ENCODE data around the gene GLIS1. TPM values are rescaled to one million over a fixed set of nuclear protein-coding genes. Genes with fewer than 3 reads are reported as not detected.

Gene GLIS1
- total RNA-seq, 2 experiments from 2014 or later, result not detected

DNA sequence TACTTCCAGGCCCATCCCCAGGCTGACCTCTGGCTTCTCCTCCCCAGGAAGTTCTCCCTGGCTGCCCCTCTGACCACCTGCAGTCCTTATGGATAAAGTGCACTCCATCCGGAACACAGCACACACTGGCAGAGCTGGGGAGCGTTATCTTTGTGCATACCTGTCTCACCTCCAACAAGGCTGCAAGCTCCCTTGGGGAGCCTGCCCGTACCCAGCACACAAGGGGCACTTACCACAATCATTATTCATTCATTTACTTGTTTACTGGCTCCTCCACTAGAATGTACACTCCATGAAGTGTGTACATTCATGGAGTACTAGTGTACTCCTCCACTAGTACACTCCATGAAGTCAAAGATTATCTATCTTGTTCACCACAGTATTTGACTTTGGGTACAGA is 30.3 kb downstream of the GLIS1 start:
- Mint-ChIP-seq H3K27me3 (no peaks in the 10 kb centered on the region), H3K27ac (no peak overlapping the region), H3K4me1 (ENCODE audit: low read depth) (no peaks in the 10 kb centered on the region), H3K36me3 (ENCODE audit: low read depth) (no peaks in the 10 kb centered on the region), H3K4me3 (no peak overlapping the region), H3K9me3 (no peaks in the 10 kb centered on the region)
- POLR2A ChIA-PET, result no interaction called here
- ATAC-seq (no peak), DNase-seq (no peak)
- intact Hi-C loops (cut with micrococcal nuclease), result no loop called here
- TF ChIP-seq CTCF (IDR thresholded peaks at IDR 0.05), result no peak
- CTCF ChIA-PET, result no interaction called here

- DNase-seq (no peak), ATAC-seq (no peak)
- H3K4me3 Mint-ChIP-seq, result no peak overlapping the region
- POLR2A ChIA-PET, result no interaction called here
- no peak for TF ChIP-seq CTCF (IDR thresholded peaks at IDR 0.05)
- intact Hi-C loops (cut with micrococcal nuclease), result no loop called here
- CTCF ChIA-PET, result no interaction called here
- no peaks in the 10 kb centered on the region for H3K36me3 Mint-ChIP-seq (ENCODE audit: low read depth)
- no peaks in the 10 kb centered on the region for H3K27me3 Mint-ChIP-seq
- H3K27ac Mint-ChIP-seq, result no peak overlapping the region
- no peaks in the 10 kb centered on the region for H3K4me1 Mint-ChIP-seq (ENCODE audit: low read depth)
- no peaks in the 10 kb centered on the region for H3K9me3 Mint-ChIP-seq
Measured at GRCh38 chr1:53706356-53706755, 32.6 kb downstream of the GLIS1 start.

DNA sequence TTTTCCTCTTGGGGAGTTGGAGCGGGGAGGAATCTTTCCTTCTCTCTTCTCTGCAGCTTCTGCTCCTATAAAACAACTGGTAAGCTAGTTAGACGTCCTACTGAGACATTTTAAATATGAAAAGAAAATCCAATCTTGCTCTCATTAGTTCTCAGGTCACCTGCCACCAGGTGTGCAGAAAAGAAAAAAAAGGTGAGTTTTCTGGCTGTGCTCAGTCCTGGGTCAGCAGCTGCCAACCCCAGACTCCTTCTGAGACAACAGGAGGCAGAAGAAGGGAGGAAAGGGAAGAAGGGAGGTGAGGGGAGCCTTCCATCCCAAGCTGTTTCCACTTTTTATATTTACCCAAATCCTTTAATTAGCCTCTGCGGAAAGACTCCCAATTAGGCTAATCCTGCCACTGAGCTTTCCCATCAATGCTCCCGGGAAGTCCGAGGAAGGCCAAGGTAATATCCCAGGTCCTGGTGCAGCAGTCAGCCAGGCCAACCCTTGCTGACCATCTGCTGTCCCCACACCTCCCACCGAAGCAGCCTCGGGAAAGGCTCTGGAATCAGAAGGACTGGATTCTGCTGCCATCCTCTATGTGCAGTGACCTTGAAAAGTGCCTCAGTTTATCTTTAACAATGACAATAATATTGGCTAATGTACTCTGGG is 33.4 kb downstream of the GLIS1 start:
- Mint-ChIP-seq H3K4me1 (ENCODE audit: low read depth) (no peaks in the 10 kb centered on the region), H3K36me3 (ENCODE audit: low read depth) (no peaks in the 10 kb centered on the region), H3K27ac (no peak overlapping the region), H3K4me3 (no peak overlapping the region), H3K9me3 (no peaks in the 10 kb centered on the region), H3K27me3 (no peaks in the 10 kb centered on the region)
- POLR2A ChIA-PET, result no interaction called here
- no peak for TF ChIP-seq CTCF (IDR thresholded peaks at IDR 0.05)
- DNase-seq, result no peak
- no peak for ATAC-seq
- CTCF ChIA-PET, result no interaction called here
- intact Hi-C loops (cut with micrococcal nuclease), result no loop called here

DNA sequence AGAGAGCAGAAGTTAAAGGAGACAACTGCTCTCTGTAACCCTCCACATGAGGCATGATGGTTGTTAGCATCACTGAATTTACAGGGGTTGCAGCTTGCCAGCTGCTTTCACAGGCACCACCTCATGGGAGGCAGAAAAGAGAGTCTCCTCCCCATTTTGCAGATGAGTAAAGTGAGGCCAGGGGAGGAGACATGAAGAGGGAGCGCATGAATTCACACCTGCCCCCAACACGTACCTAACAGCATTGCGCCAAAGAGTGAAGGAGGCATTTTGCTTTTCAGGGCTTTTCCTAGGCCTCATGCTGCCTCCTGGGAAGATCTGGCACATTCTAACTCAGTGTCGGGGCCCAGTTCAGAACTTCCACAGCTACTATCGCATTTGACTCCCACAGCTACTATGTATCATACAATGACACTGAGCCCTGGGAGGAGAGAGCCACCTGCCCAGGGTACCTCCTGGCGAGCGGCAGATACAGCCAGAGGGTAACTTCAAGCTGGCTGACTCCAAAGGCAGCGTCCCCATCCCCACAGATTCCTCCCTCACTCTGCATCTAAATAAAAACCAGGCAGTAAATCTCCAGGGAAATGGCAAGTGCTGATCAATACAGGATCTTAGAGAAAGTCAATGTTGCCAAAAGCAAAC is 34.0 kb downstream of the GLIS1 start:
- H3K36me3 Mint-ChIP-seq (ENCODE audit: low read depth), result no peaks in the 10 kb centered on the region
- POLR2A ChIA-PET, result no interaction called here

More for the DNA sequence above, 34.0 kb downstream of the GLIS1 start:
- H3K27ac Mint-ChIP-seq, result no peak overlapping the region
- no peak for TF ChIP-seq CTCF (IDR thresholded peaks at IDR 0.05)
- no peak for DNase-seq
- H3K9me3 Mint-ChIP-seq, result no peaks in the 10 kb centered on the region
- no peak for ATAC-seq
- H3K27me3 Mint-ChIP-seq, result no peaks in the 10 kb centered on the region
- CTCF ChIA-PET, result no interaction called here
- no peak overlapping the region for H3K4me3 Mint-ChIP-seq
- intact Hi-C loops (cut with micrococcal nuclease), result no loop called here
- no peaks in the 10 kb centered on the region for H3K4me1 Mint-ChIP-seq (ENCODE audit: low read depth)

Data from activated CD8-positive, alpha-beta T cell treated with anti-CD3 and anti-CD28 coated beads for 36 hours (primary cell).